Gastrocnemius medialis (tissue), 4 donors: ENCODE measurements around the gene PLEKHA1. TPM values are rescaled to one million over a fixed set of nuclear protein-coding genes. Genes with fewer than 3 reads are reported as not detected.
A peak's percentile ranks its signal among the peaks of the same experiment; 100 is the strongest.

Source experiments
- ATAC-seq, 2 donors: fragments of 150-250 bp; one replicate each; pipeline ENCODE4 v1.9.1; 2016
- DNase-seq, 2 donors: peaks; one replicate each; pipeline ENCODE4 v3.0.0-alpha.2; 2019
- H3K27ac ChIP-seq, 4 donors: fragments of 200-600 bp; sonication (generic); 1 replicate in 1 of 4; 2 replicates in 3 of 4; pipeline ENCODE4 v1.5.1; 2016 to 2018; ENCODE audit warnings: mild to moderate bottlenecking in 2 of 4, moderate library complexity in 1 of 4
- H3K27me3 ChIP-seq, 3 donors: fragments of 200-600 bp; sonication (generic) in 2 of 3; 1 replicate in 1 of 3; 2 replicates in 2 of 3; pipeline versions ENCODE4 v1.5.1 to v1.6.0; 2016 to 2019; ENCODE audit warnings: mild to moderate bottlenecking in 1 of 3, moderate library complexity in 1 of 3
- H3K36me3 ChIP-seq, 2 donors: fragments of 200-600 bp; sonication (generic) in 1 of 2; one replicate each; pipeline ENCODE4 v1.5.1; 2017 to 2018
- H3K4me1 ChIP-seq, 2 donors: fragments of 200-600 bp; sonication (generic) in 1 of 2; one replicate each; pipeline ENCODE4 v1.5.1; 2016 to 2017; ENCODE audit warnings: mild to moderate bottlenecking in 2 of 2
- H3K4me3 ChIP-seq, 4 donors: fragments of 200-600 bp; sonication (generic) in 3 of 4; 1 replicate in 1 of 4; 2 replicates in 3 of 4; pipeline ENCODE4 v1.5.1; 2016 to 2019; ENCODE audit warnings: mild to moderate bottlenecking in 2 of 4
- H3K9me3 ChIP-seq, 3 donors: fragments of 200-600 bp; sonication (generic) in 2 of 3; 1 replicate in 1 of 3; 2 replicates in 2 of 3; pipeline ENCODE4 v1.5.1; 2016 to 2019
- POLR2A ChIP-seq, 2 donors: fragments of 450-650 bp; IDR thresholded peaks; one replicate each; pipeline ENCODE4 v1.6.1; 2017; ENCODE audit warnings: antibody characterized with exemption in 2 of 2, mild to moderate bottlenecking in 2 of 2, moderate library complexity in 2 of 2
- in situ Hi-C, 4 donors: fragments of 200-750 bp; cut with MboI; loops; one replicate each; pipeline versions ENCODE4 v1.15.0 to v1.8.0; 2017; ENCODE audit warnings: low sequenced_read_pairs in 4 of 4
- intact Hi-C: fragments of 100-400 bp; cut with DNase I; formaldehyde crosslinking; loops from one replicate; pipeline ENCODE4 v1.15.1; 2023; ENCODE audit warnings: low total_unique reads
- total RNA-seq, 4 donors: library from RNA; depleted of rRNA; stranded (reverse); fragments of >200 nt; gene quantifications; one replicate each; pipeline versions ENCODE4 v1.1.0 to v1.2.3, GENCODE V29; 2016
- TF ChIP-seq, protein P1 (sequence below), 5 experiments: fragments of 450-650 bp in 3 of 5; fragments of 200-600 bp in 2 of 5; sonication (generic) in 2 of 5; IDR thresholded peaks in 4 of 5; conservative IDR thresholded peaks in 1 of 5; 1 replicate in 4 of 5; 2 replicates in 1 of 5; pipeline ENCODE4 v1.5.1; 2016 to 2019; ENCODE audit warnings: antibody characterized with exemption in 5 of 5, mild to moderate bottlenecking in 3 of 5, moderate library complexity in 3 of 5

The PLEKHA1 gene
- total RNA-seq, 4 donors from 2014 or later = 33.7 to 54.0 (median 37.8) TPM

DNA sequence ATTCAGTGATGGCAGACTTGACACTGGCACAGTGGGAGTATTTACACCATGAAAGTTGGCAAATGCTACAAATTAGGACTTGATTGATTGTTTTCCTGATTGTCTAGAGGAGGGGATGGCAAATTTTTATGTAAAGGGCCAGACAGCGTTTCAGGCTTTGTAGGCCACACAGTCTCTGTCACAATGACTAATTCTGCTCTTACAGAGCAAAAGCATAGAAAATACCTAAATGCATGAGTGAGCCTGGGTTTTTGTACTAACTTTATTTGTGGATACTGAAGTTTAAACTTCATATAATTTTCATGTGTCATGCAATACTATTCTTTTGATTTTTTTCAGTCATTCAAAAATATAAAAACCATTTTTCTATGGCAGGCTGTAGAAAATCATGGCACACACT, 71.0 kb downstream of the PLEKHA1 start:
- DNase-seq (no peak), ATAC-seq (no peak)
- Histone ChIP-seq H3K4me1 (peaks cover 25 to 27% of the 10 kb centered on the region in 2 donors), H3K27me3 (no peaks in the 10 kb centered on the region), H3K9me3 (no peaks in the 10 kb centered on the region), H3K27ac (no peak overlapping the region), H3K4me3 (no peak overlapping the region), H3K36me3 (no peaks in the 10 kb centered on the region)
- in situ Hi-C loops = loop anchor here in 1 of 4 donors (25.0 kb wide), 1 partner anchor 117 kb away; the partner anchor contains the start of gene DMBT1
- TF ChIP-seq, protein P1, sequence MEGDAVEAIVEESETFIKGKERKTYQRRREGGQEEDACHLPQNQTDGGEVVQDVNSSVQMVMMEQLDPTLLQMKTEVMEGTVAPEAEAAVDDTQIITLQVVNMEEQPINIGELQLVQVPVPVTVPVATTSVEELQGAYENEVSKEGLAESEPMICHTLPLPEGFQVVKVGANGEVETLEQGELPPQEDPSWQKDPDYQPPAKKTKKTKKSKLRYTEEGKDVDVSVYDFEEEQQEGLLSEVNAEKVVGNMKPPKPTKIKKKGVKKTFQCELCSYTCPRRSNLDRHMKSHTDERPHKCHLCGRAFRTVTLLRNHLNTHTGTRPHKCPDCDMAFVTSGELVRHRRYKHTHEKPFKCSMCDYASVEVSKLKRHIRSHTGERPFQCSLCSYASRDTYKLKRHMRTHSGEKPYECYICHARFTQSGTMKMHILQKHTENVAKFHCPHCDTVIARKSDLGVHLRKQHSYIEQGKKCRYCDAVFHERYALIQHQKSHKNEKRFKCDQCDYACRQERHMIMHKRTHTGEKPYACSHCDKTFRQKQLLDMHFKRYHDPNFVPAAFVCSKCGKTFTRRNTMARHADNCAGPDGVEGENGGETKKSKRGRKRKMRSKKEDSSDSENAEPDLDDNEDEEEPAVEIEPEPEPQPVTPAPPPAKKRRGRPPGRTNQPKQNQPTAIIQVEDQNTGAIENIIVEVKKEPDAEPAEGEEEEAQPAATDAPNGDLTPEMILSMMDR (IDR thresholded peaks at IDR 0.05 in 4 of 5, conservative IDR thresholded peaks at IDR 0.05 in 1 of 5) = no peak
- no peak for TF ChIP-seq POLR2A (IDR thresholded peaks at IDR 0.05)
- intact Hi-C loops = no loop called here

DNA sequence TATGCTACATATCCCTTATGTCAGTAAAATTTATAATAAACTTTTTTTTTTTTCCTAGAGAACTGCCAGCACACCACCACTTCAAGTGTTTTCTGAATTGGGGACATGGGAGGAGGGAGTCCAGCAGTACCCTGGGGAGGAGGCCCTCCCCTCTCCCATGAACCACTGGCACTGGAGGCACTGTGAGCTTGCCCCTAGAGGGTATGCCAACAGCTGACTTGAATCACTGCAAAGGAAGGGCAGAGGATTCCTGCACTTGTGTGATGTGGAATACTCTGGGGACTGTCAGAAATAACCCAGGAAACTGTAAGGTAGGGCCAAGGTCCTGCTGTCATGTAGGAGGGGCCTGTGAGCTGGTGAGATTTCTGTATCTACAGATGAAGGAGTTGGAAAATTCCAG, 71.4 kb downstream of the PLEKHA1 start:
- Histone ChIP-seq H3K36me3 (no peaks in the 10 kb centered on the region), H3K4me1 (peaks cover 25 to 27% of the 10 kb centered on the region in 2 donors), H3K27me3 (no peaks in the 10 kb centered on the region), H3K9me3 (no peaks in the 10 kb centered on the region), H3K27ac (no peak overlapping the region), H3K4me3 (no peak overlapping the region)
- DNase-seq (no peak), ATAC-seq (no peak)
- in situ Hi-C loops (loop anchor here in 1 of 4 donors (25.0 kb wide), 1 partner anchor 116 kb away; the partner anchor contains the start of gene DMBT1), intact Hi-C loops (no loop called here)
- TF ChIP-seq, protein P1 (IDR thresholded peaks at IDR 0.05 in 4 of 5, conservative IDR thresholded peaks at IDR 0.05 in 1 of 5) = no peak
- no peak for TF ChIP-seq POLR2A (IDR thresholded peaks at IDR 0.05)

DNA sequence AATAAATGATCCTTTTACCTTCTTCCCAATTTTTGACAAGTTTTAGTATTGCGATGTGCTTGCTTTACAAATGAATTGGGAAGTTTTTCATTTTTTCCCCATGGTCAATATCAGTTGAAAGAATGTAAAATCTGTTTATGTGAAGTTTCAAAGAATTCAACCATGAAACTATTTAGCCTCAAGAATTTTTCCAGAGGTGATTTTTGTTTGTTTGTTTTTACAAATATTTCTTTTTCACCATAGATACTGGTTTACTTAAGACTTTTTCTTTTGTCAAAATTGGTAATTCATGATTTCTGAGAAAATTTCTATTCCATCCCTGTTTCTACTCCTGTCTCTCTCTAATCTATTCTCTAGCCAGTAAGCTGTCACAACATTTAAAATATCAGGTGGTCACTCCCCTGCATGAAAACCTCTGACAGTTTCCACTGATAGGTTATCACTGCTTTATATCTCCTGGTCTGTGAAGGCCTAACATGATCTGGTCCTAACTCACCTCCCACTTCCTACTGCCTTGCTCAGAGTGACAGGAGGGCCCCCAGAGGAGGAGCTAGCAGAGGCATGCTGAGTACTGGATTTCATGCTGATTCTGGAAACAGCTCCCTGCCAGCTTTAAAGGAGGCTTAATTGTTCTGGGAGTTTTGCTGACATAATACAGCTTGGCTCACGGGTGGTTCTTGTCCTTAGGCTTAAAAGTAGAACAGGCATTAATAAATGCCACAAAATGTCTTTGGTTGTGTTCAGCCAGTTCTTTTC, 72.3 kb downstream of the PLEKHA1 start:
- Histone ChIP-seq H3K27ac (no peak overlapping the region), H3K9me3 (no peaks in the 10 kb centered on the region)
- intact Hi-C loops = no loop called here

DNA sequence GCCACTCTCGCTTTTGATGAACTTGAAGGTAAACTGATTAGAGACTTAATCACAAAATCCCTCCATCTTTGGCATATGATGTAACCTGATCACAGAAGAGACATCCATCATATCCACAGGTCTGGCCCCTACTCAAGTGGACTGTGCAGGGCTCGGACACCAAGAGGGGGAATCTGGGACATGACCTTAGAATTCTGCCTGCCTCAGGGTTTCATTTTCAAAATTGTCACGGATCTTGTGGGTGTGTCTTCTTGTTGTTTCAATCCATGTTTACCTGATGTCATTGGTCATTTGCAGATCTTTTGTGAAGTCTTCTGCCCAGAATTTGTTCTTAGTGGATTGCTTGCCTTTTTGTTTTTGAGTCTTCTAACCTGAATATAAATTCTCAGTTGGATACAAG, 74.1 kb downstream of the PLEKHA1 start:
- in situ Hi-C loops = loop anchor here in 1 of 4 donors (25.0 kb wide), 1 partner anchor 114 kb away; the partner anchor contains the start of gene DMBT1
- intact Hi-C loops = no loop called here
- no peaks in the 10 kb centered on the region for H3K36me3 ChIP-seq
- H3K4me1 ChIP-seq = peaks cover 25 to 27% of the 10 kb centered on the region in 2 donors
- no peak for TF ChIP-seq POLR2A (IDR thresholded peaks at IDR 0.05)
- TF ChIP-seq, protein P1 (IDR thresholded peaks at IDR 0.05 in 4 of 5, conservative IDR thresholded peaks at IDR 0.05 in 1 of 5) = no peak
- DNase-seq (no peak), ATAC-seq (no peak)
- H3K27me3 ChIP-seq = no peaks in the 10 kb centered on the region
- H3K4me3 ChIP-seq = no peak overlapping the region
- H3K9me3 ChIP-seq = no peaks in the 10 kb centered on the region
- H3K27ac ChIP-seq = no peak overlapping the region

More for the DNA sequence above, 72.3 kb downstream of the PLEKHA1 start:
- Histone ChIP-seq H3K4me1 (peaks cover 25 to 27% of the 10 kb centered on the region in 2 donors), H3K27me3 (no peaks in the 10 kb centered on the region), H3K4me3 (no peak overlapping the region), H3K36me3 (no peaks in the 10 kb centered on the region)
- ATAC-seq = peak in 1 of 2 donors; percentile 39
- TF ChIP-seq, protein P1 (IDR thresholded peaks at IDR 0.05 in 4 of 5, conservative IDR thresholded peaks at IDR 0.05 in 1 of 5) = no peak
- no peak for TF ChIP-seq POLR2A (IDR thresholded peaks at IDR 0.05)
- no peak for DNase-seq
- in situ Hi-C loops = loop anchor here in 1 of 4 donors (25.0 kb wide), 1 partner anchor 115 kb away; the partner anchor contains the start of gene DMBT1
